ENCODE measurements around the gene ADNP. TPM values are rescaled to one million over a fixed set of nuclear protein-coding genes. Genes with fewer than 3 reads are reported as not detected.

The ADNP gene
- total RNA-seq, 2 experiments from 2014 or later, result 51.5 to 94.9 TPM

DNA sequence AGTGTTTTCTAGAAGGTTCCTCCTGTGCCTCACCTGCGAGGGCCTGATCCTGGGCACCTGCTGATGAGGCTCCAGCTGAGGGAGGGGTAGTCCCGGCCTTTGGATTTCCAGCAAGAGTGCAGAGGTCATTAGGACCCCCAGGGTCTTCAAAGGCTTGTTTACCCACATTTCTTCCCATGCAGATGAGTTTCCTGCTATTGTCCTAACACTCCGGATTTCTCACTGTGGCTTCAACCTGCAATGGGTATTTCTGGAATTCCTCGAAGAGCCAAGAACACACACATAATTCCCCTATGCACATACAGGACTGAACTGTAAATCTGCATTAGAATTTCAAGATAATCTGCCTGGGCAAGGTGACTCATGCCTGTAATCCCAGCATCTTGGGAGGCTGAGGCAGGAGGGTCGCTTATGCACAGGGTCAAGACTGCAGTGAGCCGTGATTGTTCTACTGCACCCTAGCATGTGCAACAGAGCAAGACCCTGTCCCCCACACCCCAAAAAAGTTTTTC is 53.9 kb downstream of the ADNP start:
- ChIA-PET POLR2A (no interaction called here), CTCF (ENCODE audit: unreplicated experiment) (no interaction called here)
- Histone ChIP-seq H3K9me3 (ENCODE audit: low read length) (no peaks in the 10 kb centered on the region), H3K4me3 (ENCODE audit: low read depth, low read length, poor library complexity, severe bottlenecking) (no peak overlapping the region), H3K4me1 (ENCODE audit: insufficient read depth, low read length, poor library complexity, severe bottlenecking) (no peaks in the 10 kb centered on the region), H3K79me2 (ENCODE audit: insufficient read depth, low read depth, low read length) (no peaks in the 10 kb centered on the region), H3K4me2 (ENCODE audit: low read length) (no peak overlapping the region), H3K9me2 (ENCODE audit: insufficient read depth, low read length) (no peaks in the 10 kb centered on the region), H4K20me1 (ENCODE audit: insufficient read depth, low read length) (no peaks in the 10 kb centered on the region), H3K27ac (ENCODE audit: low read depth, low read length, poor library complexity, severe bottlenecking) (no peak overlapping the region), H3K36me3 (ENCODE audit: insufficient read depth, low read length) (peaks cover 98% of the 10 kb centered on the region), H2AFZ (ENCODE audit: low read length) (no peak overlapping the region)
- BruUV-seq (replicated peaks), result no TSS peak
- no peak for DNase-seq (ENCODE audit: low spot score)
- intact Hi-C loops (cut with micrococcal nuclease; ENCODE audit: unreplicated experiment), result no loop called here
- no peak for TF ChIP-seq EZH2phosphoT487 (IDR thresholded peaks at IDR 0.05; ENCODE audit: borderline replicate concordance, low read depth, low read length)
- TF ChIP-seq, protein P1, sequence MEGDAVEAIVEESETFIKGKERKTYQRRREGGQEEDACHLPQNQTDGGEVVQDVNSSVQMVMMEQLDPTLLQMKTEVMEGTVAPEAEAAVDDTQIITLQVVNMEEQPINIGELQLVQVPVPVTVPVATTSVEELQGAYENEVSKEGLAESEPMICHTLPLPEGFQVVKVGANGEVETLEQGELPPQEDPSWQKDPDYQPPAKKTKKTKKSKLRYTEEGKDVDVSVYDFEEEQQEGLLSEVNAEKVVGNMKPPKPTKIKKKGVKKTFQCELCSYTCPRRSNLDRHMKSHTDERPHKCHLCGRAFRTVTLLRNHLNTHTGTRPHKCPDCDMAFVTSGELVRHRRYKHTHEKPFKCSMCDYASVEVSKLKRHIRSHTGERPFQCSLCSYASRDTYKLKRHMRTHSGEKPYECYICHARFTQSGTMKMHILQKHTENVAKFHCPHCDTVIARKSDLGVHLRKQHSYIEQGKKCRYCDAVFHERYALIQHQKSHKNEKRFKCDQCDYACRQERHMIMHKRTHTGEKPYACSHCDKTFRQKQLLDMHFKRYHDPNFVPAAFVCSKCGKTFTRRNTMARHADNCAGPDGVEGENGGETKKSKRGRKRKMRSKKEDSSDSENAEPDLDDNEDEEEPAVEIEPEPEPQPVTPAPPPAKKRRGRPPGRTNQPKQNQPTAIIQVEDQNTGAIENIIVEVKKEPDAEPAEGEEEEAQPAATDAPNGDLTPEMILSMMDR (conservative IDR thresholded peaks at IDR 0.05; ENCODE audit: low read length), result no peak

DNA sequence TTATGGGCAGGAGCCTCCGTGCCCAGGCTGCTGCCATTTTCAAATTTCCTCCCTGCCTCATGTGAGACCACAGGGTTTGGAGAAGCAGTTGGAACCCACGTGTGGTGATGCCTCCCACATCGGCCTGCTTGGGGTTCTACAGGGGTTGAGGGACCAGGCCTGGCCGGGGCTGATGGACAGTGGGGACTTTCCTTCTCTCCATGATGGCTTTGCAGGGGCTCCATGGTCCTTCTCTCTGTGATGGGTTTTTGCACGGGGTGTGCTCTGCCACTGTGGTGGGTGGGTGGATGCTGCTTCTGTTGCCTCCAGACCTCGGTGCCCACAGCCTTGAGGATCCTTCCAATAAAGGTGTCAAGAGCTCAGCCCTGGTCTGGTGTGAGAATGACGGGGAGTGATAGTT is 54.4 kb downstream of the ADNP start:
- ChIA-PET POLR2A (no interaction called here), CTCF (ENCODE audit: unreplicated experiment) (no interaction called here)
- Histone ChIP-seq H4K20me1 (ENCODE audit: insufficient read depth, low read length) (no peaks in the 10 kb centered on the region), H3K4me3 (ENCODE audit: low read depth, low read length, poor library complexity, severe bottlenecking) (no peak overlapping the region), H3K9me3 (ENCODE audit: low read length) (no peaks in the 10 kb centered on the region), H2AFZ (ENCODE audit: low read length) (no peak overlapping the region), H3K4me2 (ENCODE audit: low read length) (no peak overlapping the region), H3K27ac (ENCODE audit: low read depth, low read length, poor library complexity, severe bottlenecking) (no peak overlapping the region), H3K9me2 (ENCODE audit: insufficient read depth, low read length) (no peaks in the 10 kb centered on the region), H3K4me1 (ENCODE audit: insufficient read depth, low read length, poor library complexity, severe bottlenecking) (no peaks in the 10 kb centered on the region), H3K36me3 (ENCODE audit: insufficient read depth, low read length) (peaks cover 94% of the 10 kb centered on the region), H3K79me2 (ENCODE audit: insufficient read depth, low read depth, low read length) (no peaks in the 10 kb centered on the region)
- TF ChIP-seq, protein P1 (conservative IDR thresholded peaks at IDR 0.05; ENCODE audit: low read length), result no peak
- no peak for TF ChIP-seq EZH2phosphoT487 (IDR thresholded peaks at IDR 0.05; ENCODE audit: borderline replicate concordance, low read depth, low read length)
- BruUV-seq (replicated peaks), result TSS peak; percentile 70
- intact Hi-C loops (cut with micrococcal nuclease; ENCODE audit: unreplicated experiment), result no loop called here
- no peak for DNase-seq (ENCODE audit: low spot score)

GRCh38 chr20:50876063-50876685 is 55.1 kb downstream of the ADNP start:
- intact Hi-C loops (cut with micrococcal nuclease; ENCODE audit: unreplicated experiment), result no loop called here
- Histone ChIP-seq H3K36me3 (ENCODE audit: insufficient read depth, low read length) (peaks cover 94% of the 10 kb centered on the region), H3K4me1 (ENCODE audit: insufficient read depth, low read length, poor library complexity, severe bottlenecking) (no peaks in the 10 kb centered on the region), H4K20me1 (ENCODE audit: insufficient read depth, low read length) (no peaks in the 10 kb centered on the region), H2AFZ (ENCODE audit: low read length) (no peak overlapping the region), H3K9me3 (ENCODE audit: low read length) (no peaks in the 10 kb centered on the region), H3K4me3 (ENCODE audit: low read depth, low read length, poor library complexity, severe bottlenecking) (no peak overlapping the region), H3K79me2 (ENCODE audit: insufficient read depth, low read depth, low read length) (no peaks in the 10 kb centered on the region), H3K9me2 (ENCODE audit: insufficient read depth, low read length) (no peaks in the 10 kb centered on the region), H3K27ac (ENCODE audit: low read depth, low read length, poor library complexity, severe bottlenecking) (no peak overlapping the region), H3K4me2 (ENCODE audit: low read length) (no peak overlapping the region)
- ChIA-PET POLR2A (no interaction called here), CTCF (ENCODE audit: unreplicated experiment) (no interaction called here)
- TF ChIP-seq, protein P1 (conservative IDR thresholded peaks at IDR 0.05; ENCODE audit: low read length), result no peak
- no peak for TF ChIP-seq EZH2phosphoT487 (IDR thresholded peaks at IDR 0.05; ENCODE audit: borderline replicate concordance, low read depth, low read length)
- no TSS peak for BruUV-seq (replicated peaks)
- no peak for DNase-seq (ENCODE audit: low spot score)
